Gastroesophageal sphincter (tissue), 4 donors: ENCODE results near the gene LTO1. TPM values are rescaled to one million over a fixed set of nuclear protein-coding genes. Genes with fewer than 3 reads are reported as not detected.

ENCODE experiments used
- ATAC-seq: fragments of 150-250 bp; one replicate; pipeline ENCODE4 v1.9.1; 2016; ENCODE audit warnings: mild to moderate bottlenecking, moderate library complexity
- H3K27ac ChIP-seq, 4 donors: fragments of 200-600 bp; sonication (generic) in 3 of 4; 1 replicate in 3 of 4; 2 replicates in 1 of 4; pipeline ENCODE4 v1.5.1; 2016 to 2019
- H3K27me3 ChIP-seq: fragments of 200-600 bp; sonication (generic); one replicate; pipeline ENCODE4 v1.5.1; 2019
- H3K36me3 ChIP-seq, 2 donors: fragments of 200-600 bp; sonication (generic); one replicate each; pipeline ENCODE4 v1.5.1; 2019; ENCODE audit warnings: control low read depth in 1 of 2
- H3K4me1 ChIP-seq, 3 donors: fragments of 200-600 bp; sonication (generic); 1 replicate in 2 of 3; 2 replicates in 1 of 3; pipeline ENCODE4 v1.5.1; 2016 to 2019; ENCODE audit warnings: control low read depth in 2 of 3
- H3K4me3 ChIP-seq, 2 donors: fragments of 200-600 bp; sonication (generic); one replicate each; pipeline ENCODE4 v1.5.1; 2019; ENCODE audit warnings: mild to moderate bottlenecking in 1 of 2, moderate library complexity in 1 of 2
- H3K9me3 ChIP-seq, 3 donors: fragments of 200-600 bp; sonication (generic); one replicate each; pipeline ENCODE4 v1.5.1; 2017 to 2019; ENCODE audit warnings: control low read depth in 2 of 3
- CTCF ChIP-seq, 4 experiments: fragments of 200-600 bp in 2 of 4; fragments of 450-650 bp in 2 of 4; sonication (generic) in 1 of 4; IDR thresholded peaks; one replicate each; pipeline ENCODE4 v1.5.1; 2017 to 2019; ENCODE audit warnings: antibody characterized with exemption in 4 of 4, mild to moderate bottlenecking in 2 of 4, moderate library complexity in 2 of 4
- EP300 ChIP-seq: sonication (generic); formaldehyde crosslinking; IDR thresholded peaks from one replicate; pipeline ENCODE4 v1.6.1; 2017; ENCODE audit warnings: antibody characterized with exemption, mild to moderate bottlenecking
- POLR2A ChIP-seq, 2 donors: fragments of 450-650 bp; IDR thresholded peaks; one replicate each; pipeline ENCODE4 v1.6.1; 2017; ENCODE audit warnings: antibody characterized with exemption in 2 of 2, mild to moderate bottlenecking in 2 of 2, moderate library complexity in 1 of 2
- POLR2AphosphoS5 ChIP-seq: sonication (generic); formaldehyde crosslinking; IDR thresholded peaks from one replicate; pipeline ENCODE4 v1.6.1; 2017; ENCODE audit warnings: antibody characterized with exemption
- WGBS, 2 donors: methylation state at CpG; one replicate each; pipeline ENCODE4 v1.1.5; 2018; ENCODE audit warnings: low coverage in 1 of 2; 5-methylcytosine and 5-hydroxymethylcytosine counted together
- total RNA-seq, 4 donors: library from RNA; depleted of rRNA; stranded (reverse); fragments of >200 nt; gene quantifications; one replicate each; pipeline ENCODE4 v1.1.0, GENCODE V29; 2016

The LTO1 gene
- total RNA-seq, result 10 to 100 TPM; 13.7 to 34.4 (median 18.0) TPM

GRCh38 chr11:69674886-69675714 is at the start of gene LTO1:
TSS of gene LTO1 (minus strand) at chr11:69675353. CDS start at chr11:69675239, 114 bp downstream.
- peak within 1 kb of the TSS; percentile 35 to 91 (median 84) for H3K27ac ChIP-seq
- peak; percentile 96 for ATAC-seq
- H3K27me3 ChIP-seq, result no peaks in the 10 kb centered on the region
- peaks cover 0 to 26% of the 10 kb centered on the region in 2 donors for H3K36me3 ChIP-seq
- TF ChIP-seq POLR2AphosphoS5 (peak; percentile 94), CTCF (IDR thresholded peaks at IDR 0.05) (peak in 2 of 4 experiments; percentile 2 to 8), POLR2A (IDR thresholded peaks at IDR 0.05) (peak; percentile 59 to 69), EP300 (no peak)
- H3K4me1 ChIP-seq, result peaks cover 0 to 35% (median 16%) of the 10 kb centered on the region in 3 donors
- 0 to 17% methylated on average over 2 to 13 of the region's 72 CpGs for WGBS, 2 donors
- no peaks in the 10 kb centered on the region for H3K9me3 ChIP-seq
- peak within 1 kb of the TSS; percentile 67 to 100 for H3K4me3 ChIP-seq

GRCh38 chr11:69721745-69722144 is 46.6 kb upstream of the LTO1 start:
- Histone ChIP-seq H3K9me3 (no peaks in the 10 kb centered on the region), H3K4me3 (no peak overlapping the region), H3K4me1 (no peaks in the 10 kb centered on the region), H3K27ac (no peak overlapping the region), H3K36me3 (no peaks in the 10 kb centered on the region), H3K27me3 (peaks cover 90% of the 10 kb centered on the region)
- no peak for TF ChIP-seq POLR2AphosphoS5
- TF ChIP-seq CTCF (IDR thresholded peaks at IDR 0.05), result no peak
- 25% methylated on average over 2 of the region's 9 CpGs; no CpG with 5 or more reads in 1 of the 2 donors for WGBS, 2 donors
- no peak for ATAC-seq

- H3K27me3 ChIP-seq, result peaks cover 89% of the 10 kb centered on the region
- no peaks in the 10 kb centered on the region for H3K9me3 ChIP-seq
- 19 to 63% methylated on average over 4 to 6 of the region's 14 CpGs for WGBS, 2 donors
- no peak for TF ChIP-seq CTCF (IDR thresholded peaks at IDR 0.05)
- no peak for TF ChIP-seq POLR2A (IDR thresholded peaks at IDR 0.05)
- TF ChIP-seq POLR2AphosphoS5, result no peak
- no peak for TF ChIP-seq EP300
- H3K36me3 ChIP-seq, result no peaks in the 10 kb centered on the region
- no peak overlapping the region for H3K27ac ChIP-seq
- ATAC-seq, result no peak
- H3K4me1 ChIP-seq, result no peaks in the 10 kb centered on the region
- H3K4me3 ChIP-seq, result no peak overlapping the region
Observed at GRCh38 chr11:69721106-69721505, 46.0 kb upstream of the LTO1 start.

GRCh38 chr11:69718912-69719311 is 43.8 kb upstream of the LTO1 start:
- no peak for TF ChIP-seq CTCF (IDR thresholded peaks at IDR 0.05)
- no peak for TF ChIP-seq POLR2AphosphoS5
- no peak for TF ChIP-seq EP300
- TF ChIP-seq POLR2A (IDR thresholded peaks at IDR 0.05), result no peak
- no CpG with 5 or more reads among the region's 8 CpGs for WGBS, 2 donors
- no peak overlapping the region for H3K4me3 ChIP-seq
- no peaks in the 10 kb centered on the region for H3K4me1 ChIP-seq
- H3K27ac ChIP-seq, result no peak overlapping the region
- H3K9me3 ChIP-seq, result no peaks in the 10 kb centered on the region
- no peaks in the 10 kb centered on the region for H3K36me3 ChIP-seq
- H3K27me3 ChIP-seq, result peaks cover 80% of the 10 kb centered on the region
- ATAC-seq, result no peak

- TF ChIP-seq CTCF (IDR thresholded peaks at IDR 0.05) (peak in 1 of 4 experiments; percentile 30), POLR2A (IDR thresholded peaks at IDR 0.05) (no peak)
- no peak overlapping the region for H3K4me3 ChIP-seq
- 6 to 18% methylated on average over 3 to 6 of the region's 13 CpGs for WGBS, 2 donors
- no peaks in the 10 kb centered on the region for H3K36me3 ChIP-seq
- no peaks in the 10 kb centered on the region for H3K9me3 ChIP-seq
- ATAC-seq, result no peak
- peaks cover 76% of the 10 kb centered on the region for H3K27me3 ChIP-seq
- H3K4me1 ChIP-seq, result no peaks in the 10 kb centered on the region
- H3K27ac ChIP-seq, result no peak overlapping the region
Observed at GRCh38 chr11:69718147-69718546, 43.0 kb upstream of the LTO1 start.
